NCI-H748 treated with DMSO at 0.1 percent for 48 hours (cell line): Measurements from ENCODE around the gene MACIR.

ENCODE experiments used
- DNase-seq: peaks from one replicate; lab custom pipeline; 2025; lab: John Stamatoyannopoulos, UW

Gene MACIR

GRCh38 chr5:103291606-103292005 lies 33.0 kb downstream of the MACIR start:
- no peak for DNase-seq

- no peak for DNase-seq
Observed at GRCh38 chr5:103293099-103293498, 34.5 kb downstream of the MACIR start.

GRCh38 chr5:103293719-103294118 lies 35.2 kb downstream of the MACIR start:
- no peak for DNase-seq

DNA sequence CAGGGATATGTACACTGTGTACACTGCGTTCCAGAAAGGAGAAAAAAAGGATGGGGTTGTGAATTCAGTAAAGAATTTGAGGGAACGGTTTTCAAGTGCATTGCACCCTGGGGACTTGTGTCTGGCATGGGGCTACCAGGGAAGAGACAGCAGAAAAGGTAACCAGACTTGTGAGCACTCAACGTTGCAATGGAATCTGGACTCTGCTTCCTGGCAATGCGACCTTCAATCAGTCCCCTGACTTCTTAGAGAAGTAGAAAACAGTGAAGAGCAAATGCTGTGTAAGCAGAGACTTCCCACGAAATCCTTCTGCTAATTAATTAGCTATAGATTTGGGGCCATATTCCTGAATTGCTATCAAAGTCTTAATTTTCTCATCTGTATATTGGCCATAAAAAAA lies 36.3 kb downstream of the MACIR start:
- no peak for DNase-seq

GRCh38 chr5:103295424-103295823 lies 36.9 kb downstream of the MACIR start:
- DNase-seq = no peak

DNA sequence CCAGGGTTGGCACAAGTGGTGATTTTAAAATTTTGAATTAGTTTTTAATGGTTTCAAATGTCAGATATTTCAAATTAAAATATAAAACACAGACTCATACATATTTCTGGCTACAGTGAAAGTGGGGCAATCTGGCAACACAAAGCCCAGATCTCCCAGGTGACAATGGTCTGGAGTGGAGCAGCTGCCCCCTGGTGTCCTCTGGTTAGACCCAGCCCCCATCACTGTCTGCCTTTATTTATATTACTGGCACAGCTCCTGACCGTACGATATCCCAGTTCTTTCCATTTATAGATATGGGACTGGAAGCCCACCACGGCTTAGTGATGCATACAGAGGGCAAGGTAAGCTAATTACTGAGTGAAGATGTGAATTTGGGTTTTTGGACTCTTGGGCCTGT lies 37.3 kb downstream of the MACIR start:
- no peak for DNase-seq

- DNase-seq = no peak
Observed at GRCh38 chr5:103298117-103298516, 39.6 kb downstream of the MACIR start.

DNA sequence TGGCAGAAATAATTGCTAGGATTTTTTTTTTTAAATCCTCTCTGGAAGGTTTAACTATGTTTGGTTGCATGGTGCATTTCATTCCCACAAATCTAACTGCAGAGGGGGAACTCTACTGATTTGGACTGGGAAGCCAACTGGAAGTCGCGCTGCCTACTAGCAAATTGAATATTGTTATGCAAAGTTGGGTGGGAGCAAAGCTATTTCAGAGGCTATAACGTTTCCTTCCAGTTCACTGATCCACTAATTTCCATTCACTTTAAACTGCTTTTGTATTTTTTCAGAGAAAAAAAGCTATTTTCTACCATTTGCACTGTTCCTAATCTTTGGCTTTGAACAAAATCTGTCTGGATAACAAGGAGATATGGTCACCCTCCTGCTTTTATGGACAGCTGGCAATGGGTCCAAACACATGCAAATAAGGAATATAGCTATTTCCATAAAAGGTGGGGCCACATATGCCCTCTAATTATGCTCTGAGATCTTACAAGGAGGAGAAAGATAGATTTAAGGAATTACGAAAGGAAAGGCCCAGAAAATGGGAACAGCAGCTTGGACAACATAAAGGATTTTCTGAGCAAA lies 40.1 kb downstream of the MACIR start:
- DNase-seq = no peak

DNA sequence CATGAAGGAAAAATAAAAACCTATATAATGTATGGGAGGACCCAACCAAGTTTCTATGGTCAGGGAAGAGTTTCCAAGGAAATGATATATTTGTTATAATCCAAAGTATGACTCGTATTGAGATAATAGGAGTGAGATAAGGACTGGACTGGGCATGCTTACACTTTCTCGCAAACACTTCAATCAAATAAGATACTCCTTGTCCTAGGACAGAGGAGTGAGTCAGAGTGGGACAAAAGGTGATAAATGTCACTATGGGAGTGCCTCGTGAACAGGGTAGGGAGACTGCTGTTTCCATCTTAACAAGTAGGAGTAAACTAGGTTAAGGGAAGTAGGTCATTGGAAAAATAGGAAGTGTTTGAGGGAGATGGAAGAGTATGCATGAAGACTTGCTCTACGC lies 47.2 kb downstream of the MACIR start:
- DNase-seq = no peak

DNA sequence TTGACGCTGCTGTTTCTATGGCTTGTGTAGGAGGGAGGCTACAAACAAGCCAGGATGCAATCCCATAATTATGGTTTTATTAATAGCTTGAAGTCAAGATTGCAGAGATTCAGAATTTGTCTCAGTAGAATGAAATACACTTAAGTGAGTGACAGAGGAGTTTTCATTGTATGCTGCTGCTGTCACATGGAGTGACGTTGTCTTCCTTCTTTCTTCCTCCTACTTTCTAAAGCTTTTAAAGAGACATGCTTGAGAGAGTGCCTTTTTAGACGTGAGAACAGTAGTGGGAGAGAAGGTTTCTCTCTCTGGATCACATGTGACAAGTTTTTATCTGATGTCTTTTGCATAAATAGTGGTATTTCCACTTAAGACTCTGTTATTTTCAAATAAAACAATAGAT lies 48.9 kb downstream of the MACIR start:
- no peak for DNase-seq

DNA sequence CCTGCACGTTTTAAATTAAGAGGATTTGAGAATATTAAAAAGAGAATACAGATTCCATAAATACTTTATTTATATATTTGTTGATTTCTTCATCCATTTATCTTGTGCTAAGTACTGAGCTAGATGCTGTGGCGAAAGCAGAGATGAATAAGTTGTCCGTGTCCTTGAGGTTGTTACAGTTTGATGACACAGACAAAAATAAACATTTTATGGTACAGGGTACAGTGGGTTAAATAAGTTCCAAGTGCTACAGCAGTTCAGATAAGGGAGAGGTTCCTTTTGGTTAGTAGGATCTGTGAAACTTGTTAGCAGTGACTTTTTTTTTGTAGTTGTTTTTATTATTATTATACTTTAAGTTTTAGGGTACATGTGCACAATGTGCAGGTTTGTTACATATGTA lies 50.2 kb downstream of the MACIR start:
- DNase-seq = no peak

DNA sequence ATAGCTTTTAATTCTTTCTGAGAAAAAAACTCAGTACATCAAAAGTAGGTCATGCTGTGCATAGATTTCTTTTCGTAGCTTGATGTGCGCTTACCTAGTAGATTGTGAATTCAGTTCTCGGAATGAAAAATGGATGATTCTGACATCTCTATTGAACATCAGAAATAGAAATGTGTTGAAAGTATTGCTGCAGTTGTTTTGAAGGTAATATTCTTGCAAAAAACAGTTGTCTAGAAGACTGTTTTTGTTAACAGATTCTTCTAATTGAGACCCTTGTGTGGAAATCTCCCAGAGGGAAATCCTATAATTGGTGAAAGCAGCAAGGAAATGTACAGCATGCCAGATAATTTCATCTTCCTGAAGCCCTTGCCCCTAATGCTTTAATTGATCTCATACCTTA lies 54.5 kb downstream of the MACIR start:
- DNase-seq = no peak

DNA sequence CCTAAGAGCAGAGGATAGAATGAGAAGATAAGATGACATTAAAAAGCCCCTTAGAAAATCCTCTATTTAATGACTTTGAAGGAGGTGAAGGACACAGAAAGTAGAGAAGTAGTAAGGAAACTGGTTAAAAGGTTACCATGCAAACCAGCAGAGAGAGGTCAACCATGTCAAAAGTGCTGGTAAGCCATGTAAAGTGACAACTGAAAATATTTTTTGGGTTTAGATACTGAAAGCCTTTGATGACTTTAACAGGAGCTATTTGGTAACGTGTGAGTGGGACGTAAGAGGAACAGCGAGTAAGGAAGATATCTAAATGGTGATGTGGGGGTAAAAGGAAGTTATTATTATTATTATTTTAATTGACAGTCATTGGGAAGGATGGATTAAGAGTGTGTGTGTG lies 56.9 kb downstream of the MACIR start:
- no peak for DNase-seq

DNA sequence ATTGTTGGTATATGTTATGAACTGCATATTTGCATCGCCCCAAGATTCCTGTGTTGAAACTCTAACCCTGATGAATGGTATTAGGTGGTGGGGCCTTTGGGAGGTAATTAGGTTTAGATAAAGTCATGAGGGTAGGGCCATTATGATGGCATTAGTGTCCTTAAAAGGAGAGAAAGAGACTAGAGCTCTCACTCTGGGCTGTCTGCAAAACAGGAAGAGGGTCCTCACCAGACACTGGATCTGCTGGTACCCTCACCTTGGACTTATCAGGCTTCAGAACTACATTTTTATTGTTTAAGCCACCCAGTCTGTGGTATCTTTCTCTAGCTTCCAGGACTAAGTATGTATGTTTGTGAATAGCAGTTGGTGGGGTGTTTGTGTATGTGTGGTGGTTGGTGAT lies 68.9 kb downstream of the MACIR start:
- DNase-seq = no peak

GRCh38 chr5:103327893-103328292 lies 69.3 kb downstream of the MACIR start:
- no peak for DNase-seq
